Stimulated activated CD8-positive, alpha-beta memory T cell treated with anti-CD3 and anti-CD28 coated beads, Interleukin-7, amount 100 ng/mL, for 48 hours (primary cell): ENCODE measurements around the gene OXCT2.
"Not testable (repeated sequence)": the region's sequence is repeated elsewhere in the genome, so short reads cannot be mapped to it uniquely, and the experiment has no call there.

Experiments used
- DNase-seq, 2 donors: peaks; one replicate each; pipeline ENCODE4 v3.0.0-alpha.2; 2020; ENCODE audit warnings: low read depth in 1 of 2; ENCODE audit errors: extremely low read depth in 1 of 2

OXCT2 gene

GRCh38 chr1:39771022-39771532 lies at the start of gene OXCT2:
TSS of gene OXCT2 (minus strand) at chr1:39771348. CDS start at chr1:39771255, 93 bp downstream.
- DNase-seq: not testable (repeated sequence)

DNA sequence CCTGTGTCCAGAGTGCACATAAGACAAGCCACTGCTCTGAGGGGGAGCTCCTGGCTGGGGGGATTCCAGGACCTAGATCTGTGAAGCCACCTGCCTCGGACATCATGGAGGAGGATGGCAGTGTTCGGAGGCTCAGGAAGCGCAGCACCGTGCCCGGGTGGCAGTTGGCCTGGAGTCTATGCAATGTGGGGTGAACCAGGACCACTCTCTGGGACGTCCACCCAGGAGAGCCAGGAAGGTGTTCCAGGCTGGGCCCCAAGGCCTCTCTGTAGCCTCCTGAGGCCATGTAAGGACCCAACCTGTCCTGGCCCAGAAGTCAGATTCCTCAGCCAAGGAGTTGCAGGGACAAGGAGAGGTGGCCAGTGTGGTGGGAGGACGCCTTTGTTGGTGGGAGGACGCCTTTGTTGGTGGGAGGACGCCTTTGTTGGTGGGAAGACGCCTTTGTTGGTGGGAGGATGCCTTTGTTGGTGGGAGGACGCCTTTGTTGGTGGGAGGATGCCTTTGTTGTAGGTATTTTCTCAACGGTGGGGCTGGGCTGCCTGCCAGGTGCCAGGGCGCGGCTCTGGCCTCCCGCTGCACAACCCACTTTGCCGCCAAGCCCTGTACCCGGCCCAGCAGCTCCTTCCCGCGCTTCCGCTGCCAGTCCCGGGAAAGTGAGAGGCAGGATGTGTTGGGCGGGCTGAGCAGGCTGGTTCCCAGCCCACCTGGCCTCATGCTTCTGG lies 48.1 kb upstream of the OXCT2 start:
- DNase-seq: no peak

DNA sequence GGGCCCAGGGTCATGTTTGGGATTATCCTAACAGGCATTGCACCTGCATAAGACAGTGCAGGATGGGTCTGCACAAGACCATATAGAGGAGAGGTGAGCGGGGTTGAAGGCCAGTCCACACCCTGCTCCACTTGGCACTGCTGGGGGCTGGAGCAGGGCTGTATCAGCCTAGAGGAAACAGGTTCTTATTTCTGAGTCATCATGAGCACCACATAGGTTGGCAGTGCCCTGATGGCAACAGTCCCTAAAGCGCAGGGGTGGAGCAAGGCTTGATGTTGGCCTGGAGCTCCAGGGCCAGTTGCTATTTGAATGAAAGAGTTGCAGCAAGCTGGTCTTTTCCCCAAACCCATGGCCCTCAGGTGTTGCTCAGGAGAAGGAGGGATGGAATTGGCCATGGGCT lies 47.3 kb upstream of the OXCT2 start:
- DNase-seq: no peak

DNA sequence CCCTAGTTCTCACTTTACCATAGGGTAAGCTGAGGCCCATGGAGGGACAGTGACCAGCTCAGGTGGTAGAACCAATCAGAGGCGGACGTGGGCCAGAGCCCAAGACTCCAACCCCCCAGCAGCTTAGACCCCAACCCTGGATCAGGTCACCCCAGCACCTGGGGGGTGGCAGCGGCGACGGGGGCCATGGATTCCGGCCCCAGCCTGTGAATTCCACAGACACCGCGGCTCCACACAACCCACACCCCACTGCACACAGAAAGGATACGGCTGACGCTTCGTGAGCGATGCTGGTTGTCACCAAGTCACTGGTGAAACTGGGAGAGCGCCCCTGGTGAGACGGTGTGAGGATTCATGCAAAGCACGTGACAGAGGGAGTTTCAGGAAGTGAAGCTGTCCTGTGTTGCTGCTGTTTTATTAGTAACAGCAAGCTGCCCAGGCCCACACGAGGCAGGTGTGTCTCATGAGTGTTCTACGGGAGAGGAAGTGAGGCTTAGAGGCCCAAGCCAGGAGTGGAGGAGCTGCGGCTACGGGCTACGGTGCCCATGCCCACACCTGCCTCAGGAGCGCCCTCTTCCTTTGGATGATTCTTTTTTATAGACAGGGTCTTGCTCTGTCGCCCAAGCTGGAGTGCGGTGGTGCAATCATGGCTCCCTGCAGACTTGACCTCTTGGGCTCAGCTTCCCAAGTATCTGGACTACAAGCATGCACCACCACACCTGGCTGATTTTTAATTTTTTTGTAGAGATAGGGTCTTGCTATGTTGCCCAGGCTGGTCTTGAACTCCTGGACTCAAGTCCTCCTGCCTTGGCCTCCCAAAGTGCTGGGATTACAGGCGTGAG lies 46.2 kb upstream of the OXCT2 start:
- DNase-seq: peak; percentile 10 to 41

DNA sequence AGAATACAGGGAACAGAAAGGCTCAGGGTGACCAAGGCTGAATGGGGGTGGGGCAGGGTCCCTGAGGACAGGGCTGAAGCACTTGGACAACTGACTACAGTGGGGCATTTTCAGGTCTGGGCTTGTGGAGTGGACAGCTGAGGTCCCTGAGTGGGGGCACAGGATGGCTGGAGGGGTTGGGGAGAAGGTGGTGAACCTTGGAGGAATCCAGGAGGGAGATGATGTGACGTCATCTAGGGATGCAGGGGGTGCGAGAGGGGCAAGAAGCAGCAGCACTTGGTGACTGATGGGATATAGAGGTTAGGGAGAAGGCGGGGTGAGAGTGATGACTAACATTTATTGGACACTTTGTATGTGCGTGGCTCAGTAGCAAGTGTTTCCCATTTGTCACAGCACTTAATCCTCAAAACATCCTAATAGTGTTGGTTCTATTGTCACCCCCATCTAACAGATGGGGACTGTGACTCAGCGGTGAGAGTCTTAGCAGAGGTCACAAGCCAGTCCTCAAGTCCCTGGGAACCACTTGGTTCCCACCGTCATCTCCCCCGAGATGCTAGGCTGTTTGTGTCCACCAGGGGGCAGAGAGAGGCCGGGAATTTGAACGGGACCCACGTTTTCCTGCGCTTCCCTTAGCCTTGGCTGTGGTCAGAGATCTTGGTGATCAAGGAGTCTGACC lies 45.4 kb upstream of the OXCT2 start:
- peak; percentile 19 to 43 for DNase-seq

GRCh38 chr1:39812913-39813312 lies 41.8 kb upstream of the OXCT2 start:
- DNase-seq: no peak

- DNase-seq: no peak
Observed at GRCh38 chr1:39808784-39809517, 37.8 kb upstream of the OXCT2 start.

GRCh38 chr1:39805385-39805784 lies 34.2 kb upstream of the OXCT2 start:
- DNase-seq: no peak

DNA sequence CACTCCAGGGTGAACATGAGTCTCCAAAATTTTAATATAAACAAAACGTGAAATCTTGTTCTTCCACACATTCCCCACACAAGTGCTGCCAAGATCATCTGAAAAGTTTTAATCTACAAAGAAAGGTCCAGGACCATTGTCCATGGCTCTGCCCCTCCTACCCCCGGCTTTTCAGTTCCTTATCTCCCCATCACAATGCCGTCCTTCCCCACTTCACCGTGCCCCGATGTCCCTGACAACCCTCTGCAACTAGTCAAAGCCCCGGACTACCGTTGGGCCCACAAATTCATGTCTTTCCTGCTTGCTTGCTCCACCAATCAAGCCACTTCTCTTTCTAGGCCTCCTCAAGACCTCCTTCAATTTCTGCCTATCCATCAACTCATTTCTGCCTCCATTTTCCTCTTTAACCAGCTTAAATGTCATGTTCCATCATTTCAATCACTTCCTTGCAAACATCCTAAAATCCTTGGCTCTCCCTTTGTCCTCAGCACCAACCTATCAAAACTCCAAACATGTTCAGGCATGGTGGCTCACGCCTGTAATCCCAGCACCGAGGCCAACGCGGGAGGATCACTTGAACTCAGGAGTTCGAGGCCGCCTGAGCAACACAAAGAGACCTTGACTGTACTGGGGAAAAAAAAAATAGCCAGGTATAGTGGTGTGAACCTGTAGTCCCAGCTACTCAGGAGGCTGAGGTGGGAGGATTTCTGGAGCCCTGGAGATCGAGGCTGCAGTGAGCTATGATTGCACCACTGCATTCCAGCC lies 31.5 kb upstream of the OXCT2 start:
- no peak for DNase-seq

GRCh38 chr1:39800471-39800835 lies 29.3 kb upstream of the OXCT2 start:
- no peak for DNase-seq

GRCh38 chr1:39799770-39800470 lies 28.8 kb upstream of the OXCT2 start:
- DNase-seq: peak; percentile 36 to 45

GRCh38 chr1:39798859-39799769 lies 28.0 kb upstream of the OXCT2 start:
- peak; percentile 62 to 86 for DNase-seq

- no peak for DNase-seq
Observed at GRCh38 chr1:39795651-39796050, 24.5 kb upstream of the OXCT2 start.

GRCh38 chr1:39791838-39792237 lies 20.7 kb upstream of the OXCT2 start:
- no peak for DNase-seq

DNA sequence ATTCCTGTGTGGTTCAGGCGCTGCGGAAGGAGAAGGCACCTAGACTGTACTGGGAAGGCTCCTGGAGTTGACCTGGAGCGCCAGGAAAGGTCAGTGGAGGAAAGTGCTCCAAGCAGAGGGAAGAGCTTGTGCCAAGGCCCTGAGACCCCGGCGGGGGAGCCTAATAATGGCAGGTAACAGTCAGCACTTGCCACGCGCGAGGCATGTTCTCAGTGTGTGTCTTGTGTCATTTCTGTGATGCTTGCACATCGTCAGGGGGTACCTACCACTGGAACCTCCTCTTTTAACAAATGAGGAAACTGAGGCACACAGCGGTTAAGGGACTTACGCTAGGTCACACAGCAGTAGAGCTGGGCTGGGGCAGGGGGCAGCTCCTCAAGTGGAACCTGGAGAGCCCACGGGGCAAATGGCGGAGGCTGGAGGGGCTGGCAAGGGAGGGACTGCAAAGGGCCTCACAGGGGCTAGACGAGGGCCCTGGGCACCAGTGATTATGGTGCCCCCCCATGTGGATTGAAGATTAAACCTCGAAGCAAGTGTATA lies 18.5 kb upstream of the OXCT2 start:
- no peak for DNase-seq

DNA sequence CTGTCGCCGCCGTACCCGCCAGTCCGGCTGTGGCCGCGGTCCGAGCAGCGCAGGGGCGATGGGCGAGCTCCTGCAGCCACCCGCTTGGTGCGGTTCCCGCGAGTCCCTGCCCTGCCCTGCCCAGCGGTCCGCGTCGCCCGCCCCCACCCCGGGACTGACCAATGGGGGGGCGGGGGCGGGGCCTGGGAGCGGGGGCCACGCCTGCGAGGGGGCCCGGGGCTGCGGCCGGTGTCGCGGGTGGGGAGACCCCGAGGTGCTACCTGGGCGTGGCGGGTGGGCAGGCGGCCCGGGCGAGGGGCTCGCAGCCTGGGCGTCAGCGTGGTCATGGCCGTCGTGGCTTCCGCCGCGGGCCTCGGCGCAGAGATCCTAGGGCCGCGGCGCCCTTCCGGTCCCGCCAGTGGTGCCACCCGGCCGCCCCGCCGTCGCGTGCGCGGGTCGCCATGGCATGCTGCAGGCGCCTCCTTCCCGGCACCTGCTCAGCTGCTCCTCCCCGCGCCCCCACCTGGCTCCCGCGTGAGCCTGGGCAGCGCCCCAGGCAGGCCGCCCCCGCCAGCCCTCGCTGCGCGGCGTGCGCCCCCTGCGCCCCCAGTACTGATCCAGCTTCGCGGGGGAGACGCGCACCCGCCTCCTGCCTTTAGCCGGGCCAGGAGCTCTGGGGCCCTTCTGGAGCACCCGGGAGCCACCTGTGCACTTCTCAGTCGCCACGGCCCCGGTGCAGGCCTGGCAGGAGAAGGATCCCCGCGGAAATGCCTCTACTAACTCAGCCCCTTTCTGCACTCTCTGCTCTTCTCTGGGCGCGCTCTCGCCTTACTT lies 17.8 kb upstream of the OXCT2 start, which contains the start of gene BMP8B:
Gene BMP8B (minus strand): TSS at position 108 of the 813 bp plus-strand sequence. CDS start 380 bp downstream, outside the sequence.
- DNase-seq: no peak

- no peak for DNase-seq
Observed at GRCh38 chr1:39788426-39788757, 17.2 kb upstream of the OXCT2 start.
